ENCODE data around the gene ICA1L.
"Not testable (repeated sequence)": the region's sequence is repeated elsewhere in the genome, so short reads cannot be mapped to it uniquely, and the experiment has no call there.

ICA1L gene

DNA sequence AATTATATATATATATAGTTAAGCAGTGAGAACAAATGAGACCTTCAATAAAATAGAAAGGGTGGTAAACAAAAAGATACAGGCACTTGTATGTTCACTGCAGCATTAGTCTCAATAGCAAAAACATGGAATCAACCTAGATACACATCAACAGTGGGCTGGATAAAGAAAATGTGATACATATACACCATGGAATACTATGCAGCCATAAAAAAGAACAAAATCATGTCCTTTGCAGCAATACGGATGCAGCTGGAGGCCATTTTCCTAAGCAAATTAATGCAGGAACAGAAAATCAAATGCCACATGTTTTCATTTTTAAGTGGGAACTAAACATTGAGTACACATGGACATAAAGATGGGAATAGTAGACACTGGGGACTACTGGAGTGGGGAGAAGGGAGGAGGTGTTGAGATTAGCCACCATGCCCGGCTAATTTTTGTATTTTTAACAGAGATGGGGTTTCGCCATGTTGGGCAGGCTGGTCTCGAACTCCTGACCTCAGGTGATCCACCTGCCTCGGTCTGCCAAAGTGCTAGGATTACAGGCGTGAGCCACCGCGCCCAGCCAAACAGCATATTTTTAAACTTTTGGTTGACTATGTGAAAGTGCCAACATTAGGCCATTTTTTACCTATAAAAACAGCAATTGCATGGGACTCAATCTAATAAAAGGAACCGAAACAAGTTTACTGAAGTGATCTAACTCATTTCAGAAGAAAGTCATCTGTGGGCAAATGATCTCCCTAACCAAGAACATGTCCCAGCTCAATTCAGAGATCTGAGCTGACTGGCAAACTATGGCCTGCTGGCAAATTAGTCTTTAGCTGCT is 23.7 kb downstream of the ICA1L start:
- DNase-seq (ENCODE audit: low read depth in 2 of 3, low spot score in 1 of 3), result no peak

- DNase-seq (ENCODE audit: low read depth in 2 of 3, low spot score in 1 of 3), result no peak
Observed at GRCh38 chr2:202844656-202845055, 26.9 kb downstream of the ICA1L start.

GRCh38 chr2:202842690-202843089 is 28.9 kb downstream of the ICA1L start:
- DNase-seq (ENCODE audit: low read depth in 2 of 3, low spot score in 1 of 3), result no peak

DNA sequence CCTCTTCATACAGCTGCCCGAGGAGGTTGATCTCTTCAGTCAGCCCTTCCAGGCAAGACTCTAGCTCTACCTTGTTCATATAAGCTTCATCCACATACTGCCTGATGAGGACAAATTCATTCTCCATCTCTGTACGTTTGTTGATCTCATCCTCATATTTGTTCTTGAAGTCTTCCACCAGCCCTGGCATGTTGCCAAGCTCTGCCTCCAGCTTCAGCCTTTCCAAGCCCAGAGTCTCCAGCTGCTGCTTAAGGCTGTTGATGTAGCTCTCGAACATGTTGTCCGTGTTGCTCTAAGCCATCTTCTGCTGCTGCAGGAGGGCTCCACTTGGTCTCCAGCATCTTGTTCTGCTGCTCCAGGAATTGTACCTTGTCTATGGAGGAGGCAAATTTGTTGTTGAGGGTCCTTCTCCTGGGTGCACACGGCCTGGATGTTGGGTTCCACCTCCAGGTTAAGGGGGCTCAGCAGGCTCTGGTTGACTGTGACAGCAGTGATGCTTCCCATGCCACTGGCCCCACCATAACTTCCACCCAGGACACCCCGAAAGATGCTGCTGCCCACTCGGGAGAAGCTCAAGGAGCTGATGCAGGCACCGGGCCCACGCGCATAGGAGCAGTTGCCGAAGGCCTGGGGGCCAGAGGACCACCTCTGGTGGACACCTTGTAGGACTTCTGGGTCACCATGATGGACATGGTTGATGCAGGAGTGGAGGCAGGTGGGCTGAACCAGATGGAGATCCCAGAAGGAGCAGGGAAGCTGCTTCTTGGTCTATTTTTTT is 30.3 kb downstream of the ICA1L start:
- no peak for DNase-seq (ENCODE audit: low read depth in 2 of 3, low spot score in 1 of 3)

DNA sequence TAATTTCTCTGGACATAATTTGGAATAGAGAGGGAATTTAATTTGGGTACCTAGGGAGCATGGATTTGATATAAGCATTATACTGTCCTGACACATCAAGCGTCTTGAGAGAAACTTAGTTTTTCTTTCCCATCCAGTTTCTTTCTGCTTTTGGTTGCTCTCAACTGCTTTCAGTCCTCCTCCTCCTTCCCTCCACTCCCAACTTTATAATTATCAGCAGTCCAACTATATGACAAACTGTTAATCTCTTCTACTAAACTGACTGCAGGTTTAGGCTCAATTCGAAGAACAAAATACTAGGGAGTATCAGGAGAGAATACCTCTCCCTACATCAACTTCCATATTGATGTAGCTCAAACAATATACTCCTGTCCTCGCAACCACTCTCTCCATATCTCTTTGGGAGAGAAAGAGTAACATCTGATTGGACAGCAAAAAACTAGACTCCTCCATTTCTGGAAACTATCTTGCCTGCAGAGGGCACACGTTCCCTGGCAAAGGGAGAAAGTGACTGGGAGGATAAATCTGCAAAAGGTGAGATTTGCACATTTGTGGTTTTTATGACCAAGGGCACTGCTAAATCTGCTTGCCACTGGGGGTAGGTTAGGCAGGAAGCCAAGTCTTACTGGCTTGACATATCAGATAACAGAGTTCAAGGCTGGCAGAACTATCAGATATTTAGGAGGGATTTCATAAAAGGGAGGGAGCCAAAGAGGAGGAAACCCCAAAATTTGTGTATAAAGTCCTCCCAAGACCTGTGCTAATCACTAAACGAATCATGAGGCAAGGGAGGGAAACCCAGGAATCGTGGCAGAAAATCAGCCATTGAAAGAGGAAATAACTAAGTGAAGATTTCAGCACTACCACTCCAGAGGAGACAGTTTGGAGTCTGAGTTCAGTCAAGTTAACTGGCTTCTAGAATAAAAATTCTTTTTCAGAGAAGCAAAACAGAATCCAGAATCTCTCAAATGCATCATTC is 40.0 kb downstream of the ICA1L start:
- DNase-seq (ENCODE audit: low read depth in 2 of 3, low spot score in 1 of 3), result peak; percentile 19 to 44 (median 25)

GRCh38 chr2:202824901-202825300 is 46.7 kb downstream of the ICA1L start:
- no peak for DNase-seq (ENCODE audit: low read depth in 2 of 3, low spot score in 1 of 3)

- DNase-seq (ENCODE audit: low read depth in 2 of 3, low spot score in 1 of 3), result no peak
Observed at GRCh38 chr2:202822411-202822810, 49.2 kb downstream of the ICA1L start.

DNA sequence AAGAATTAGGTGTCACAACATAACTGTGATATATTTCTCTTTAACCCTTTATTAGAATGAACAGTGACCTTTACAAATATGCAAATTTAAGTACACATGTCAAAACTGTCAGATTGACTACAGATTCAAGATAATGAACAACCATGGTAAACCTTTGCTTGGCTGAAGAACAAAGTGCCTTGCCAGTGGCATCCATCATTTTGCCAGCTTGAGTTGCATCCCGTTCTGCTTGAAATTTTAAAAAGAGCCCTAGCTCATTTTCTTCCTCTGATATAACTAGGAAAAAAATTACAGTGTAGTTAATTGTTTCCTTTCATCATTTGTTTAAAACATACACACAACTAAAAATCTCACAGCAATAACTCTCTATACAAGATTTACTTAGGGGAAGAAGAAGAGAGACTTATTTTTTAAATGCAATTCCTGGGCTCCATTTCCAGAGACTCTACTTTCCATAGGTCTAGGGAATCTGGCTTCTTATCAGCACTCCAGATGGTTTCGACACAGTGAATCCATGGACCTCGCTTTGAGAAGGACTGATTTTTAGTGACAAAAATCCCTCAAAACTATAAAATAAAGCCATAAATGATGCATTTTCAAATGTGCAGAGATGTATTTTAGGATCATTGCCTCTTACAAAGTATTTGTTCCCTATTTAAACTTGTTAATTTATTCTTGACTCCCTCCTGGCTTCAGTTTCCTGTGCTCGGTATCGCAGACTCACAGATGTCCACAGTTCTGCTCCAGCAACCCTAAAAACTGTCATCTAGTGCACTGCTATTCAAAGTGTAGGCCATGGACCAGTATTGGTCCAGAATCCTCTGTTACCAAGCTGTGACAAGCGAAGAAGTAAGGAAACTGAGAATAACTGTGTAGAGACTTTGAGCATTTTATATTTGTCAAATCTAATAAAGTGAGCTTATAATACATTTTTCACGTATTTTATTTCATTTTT is 50.1 kb downstream of the ICA1L start:
- no peak for DNase-seq (ENCODE audit: low read depth in 2 of 3, low spot score in 1 of 3)

DNA sequence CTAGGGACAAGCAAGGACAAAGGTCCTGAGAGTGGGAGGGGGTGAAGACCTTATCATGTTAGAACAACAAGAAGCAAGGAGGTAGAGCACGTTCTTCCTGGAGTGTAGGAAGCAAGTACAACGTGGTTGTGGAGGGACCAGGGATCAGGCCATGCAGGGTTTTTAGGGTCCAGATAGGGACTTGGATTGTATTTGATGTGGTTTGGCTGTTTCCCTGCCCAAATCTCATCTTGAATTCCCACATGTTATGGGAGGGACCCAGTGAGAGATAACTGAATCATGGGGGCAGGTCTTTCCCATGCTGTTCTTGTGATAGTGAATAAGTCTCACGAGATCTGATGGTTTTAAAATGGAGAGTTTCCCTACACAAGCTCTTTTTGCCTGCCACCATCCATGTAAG is 53.2 kb downstream of the ICA1L start:
- no peak for DNase-seq (ENCODE audit: low read depth in 2 of 3, low spot score in 1 of 3)

DNA sequence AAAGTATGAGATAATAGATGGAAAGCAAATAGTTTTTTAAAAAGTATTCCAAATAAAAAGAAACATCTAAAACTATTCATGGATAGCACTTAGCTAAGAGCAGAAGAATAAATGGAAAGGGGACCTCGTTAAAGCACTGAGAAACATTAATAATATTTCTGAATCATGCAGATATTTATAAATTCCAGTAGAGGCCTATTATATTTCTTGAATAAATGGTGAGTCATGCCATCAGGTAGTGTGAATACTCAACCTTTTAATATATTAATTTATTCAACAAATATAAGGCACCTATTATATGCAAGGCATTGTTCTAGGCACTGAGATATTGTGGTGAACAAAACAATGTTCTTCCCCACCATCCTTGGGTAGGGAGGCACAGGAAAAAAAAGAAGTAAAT is 53.8 kb downstream of the ICA1L start:
- DNase-seq (ENCODE audit: low read depth in 2 of 3, low spot score in 1 of 3), result no peak

DNA sequence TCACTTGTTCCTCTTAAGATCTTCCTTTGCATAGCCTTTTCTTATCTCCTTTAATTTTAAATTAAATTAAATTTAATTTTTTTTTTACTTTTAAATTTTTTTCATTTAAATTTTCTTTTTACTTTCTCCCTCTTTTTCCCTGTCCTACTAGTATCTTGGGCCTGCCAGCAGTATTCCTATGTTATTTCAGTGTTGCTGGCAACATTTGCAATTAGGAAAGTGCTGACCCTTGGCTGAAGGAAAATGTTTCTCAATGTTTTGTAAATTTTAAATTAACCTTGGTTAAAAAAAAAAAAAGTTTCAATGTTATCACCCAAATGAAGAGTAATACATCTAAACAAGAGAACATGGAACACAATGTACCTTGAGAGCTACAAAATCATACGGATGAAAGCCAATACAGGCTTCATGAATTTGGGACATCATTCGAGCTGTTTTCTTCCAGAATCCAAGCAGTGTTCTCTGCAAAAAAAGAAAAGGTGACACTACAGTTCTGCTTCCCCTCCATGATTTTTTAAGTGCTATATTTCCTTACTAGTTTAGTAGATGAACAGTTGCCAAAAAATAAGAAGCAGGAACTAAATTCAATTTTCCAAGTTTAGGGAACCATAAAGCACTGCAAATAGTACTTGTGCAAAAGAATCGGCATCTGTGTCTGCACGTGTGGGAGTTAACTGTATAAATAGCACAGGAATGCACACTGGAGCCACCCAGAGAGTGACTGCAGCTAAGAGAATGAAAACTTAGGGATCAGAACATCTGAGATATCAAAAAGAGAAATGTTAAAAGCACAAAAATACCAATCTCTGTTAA is 55.8 kb downstream of the ICA1L start:
- no peak for DNase-seq (ENCODE audit: low read depth in 2 of 3, low spot score in 1 of 3)

GRCh38 chr2:202814226-202814625 is 57.3 kb downstream of the ICA1L start:
- DNase-seq (ENCODE audit: low read depth in 2 of 3, low spot score in 1 of 3), result no peak

DNA sequence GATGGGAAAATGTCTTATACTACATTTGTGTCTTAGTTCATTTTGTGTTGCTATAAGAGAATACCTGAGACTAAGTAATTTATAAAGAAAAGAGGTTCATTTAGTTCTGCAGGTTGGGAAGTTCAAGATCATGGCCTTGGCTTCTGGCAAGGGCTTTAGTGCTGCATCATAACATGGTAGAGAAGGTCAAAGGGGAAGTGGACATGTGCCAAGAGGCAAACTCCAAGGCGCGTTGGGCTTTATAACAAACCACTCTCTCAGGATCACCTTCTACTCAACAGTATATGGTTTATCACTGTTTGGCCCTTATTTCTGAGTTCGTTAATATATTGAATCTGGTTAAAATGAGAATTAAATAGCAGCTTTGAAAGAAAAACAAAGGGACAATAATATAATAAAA is 58.2 kb downstream of the ICA1L start:
- no peak for DNase-seq (ENCODE audit: low read depth in 2 of 3, low spot score in 1 of 3)

GRCh38 chr2:202808754-202809153 is 62.8 kb downstream of the ICA1L start:
- DNase-seq (ENCODE audit: low read depth in 2 of 3, low spot score in 1 of 3), result no peak

DNA sequence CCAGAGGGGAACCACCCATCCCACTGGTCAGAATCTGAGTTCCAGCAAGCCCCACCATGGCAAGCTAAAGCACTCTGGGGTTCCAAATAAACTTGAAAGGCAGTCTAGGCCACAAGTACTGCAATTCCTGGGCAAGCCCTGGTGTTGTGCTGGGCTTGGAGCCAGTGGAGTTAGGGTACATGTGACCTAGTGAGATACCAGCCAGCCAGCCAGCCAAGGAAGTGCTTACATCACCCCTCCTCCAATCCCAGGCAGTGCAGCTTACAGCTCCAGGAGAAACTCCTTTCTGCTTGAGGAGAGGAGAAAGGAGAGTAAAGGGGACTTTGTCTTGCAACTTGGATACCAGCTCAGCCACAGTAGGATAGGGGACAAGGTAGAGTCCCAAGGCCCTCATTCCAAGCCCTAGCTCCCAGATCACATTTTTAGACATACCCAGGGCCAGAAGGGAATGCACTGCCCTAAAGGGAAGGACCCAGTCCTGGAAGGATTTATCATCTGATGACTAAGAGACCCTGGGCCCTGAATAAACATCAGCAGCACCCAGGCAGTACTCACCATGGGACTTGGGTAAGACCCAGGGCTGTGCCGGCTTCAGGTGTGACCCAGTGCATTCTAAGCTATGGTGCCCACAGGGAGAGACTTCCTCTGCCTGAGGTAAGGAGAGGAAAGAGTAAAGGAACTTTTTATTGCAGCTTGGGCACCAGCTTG is 64.0 kb downstream of the ICA1L start:
- DNase-seq (ENCODE audit: low read depth in 2 of 3, low spot score in 1 of 3), result not testable (repeated sequence)

DNA sequence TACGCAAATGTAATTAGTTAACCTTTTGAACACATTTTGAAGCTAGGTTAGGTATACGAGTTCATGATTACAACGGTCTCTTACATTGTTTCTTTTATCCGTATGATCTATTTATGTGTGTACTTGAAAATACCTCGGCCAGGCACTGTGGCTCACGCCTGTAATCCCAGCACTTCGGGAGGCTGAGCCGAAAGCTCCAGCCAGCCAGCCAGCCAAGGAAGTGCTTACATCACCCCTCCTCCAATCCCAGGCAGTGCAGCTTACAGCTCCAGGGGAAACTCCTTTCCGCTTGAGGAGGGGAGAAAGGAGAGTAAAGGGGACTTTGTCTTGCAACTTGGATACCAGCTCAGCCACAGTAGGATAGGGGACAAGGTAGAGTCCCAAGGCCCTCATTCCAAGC is 65.7 kb downstream of the ICA1L start:
- DNase-seq (ENCODE audit: low read depth in 2 of 3, low spot score in 1 of 3), result not testable (repeated sequence)

DNA sequence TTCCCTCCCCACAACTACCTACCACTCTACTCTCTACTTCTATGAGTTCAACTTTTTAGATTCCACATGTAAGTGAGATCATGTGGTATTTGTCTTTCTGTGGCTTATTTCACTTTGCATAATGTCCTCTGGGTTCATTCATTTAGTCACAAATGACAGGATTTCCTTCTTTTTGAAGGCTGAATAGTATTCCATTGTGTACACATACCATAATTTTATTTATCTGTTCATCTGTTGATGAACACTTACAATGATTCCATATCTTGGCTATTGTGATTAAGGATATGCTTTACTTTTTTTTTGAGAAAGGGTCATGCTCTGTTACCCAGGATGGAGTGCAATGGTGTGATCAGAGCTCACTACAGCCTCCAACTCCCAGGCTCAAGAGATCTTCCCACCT is 73.6 kb downstream of the ICA1L start:
- DNase-seq (ENCODE audit: low read depth in 2 of 3, low spot score in 1 of 3), result no peak

DNA sequence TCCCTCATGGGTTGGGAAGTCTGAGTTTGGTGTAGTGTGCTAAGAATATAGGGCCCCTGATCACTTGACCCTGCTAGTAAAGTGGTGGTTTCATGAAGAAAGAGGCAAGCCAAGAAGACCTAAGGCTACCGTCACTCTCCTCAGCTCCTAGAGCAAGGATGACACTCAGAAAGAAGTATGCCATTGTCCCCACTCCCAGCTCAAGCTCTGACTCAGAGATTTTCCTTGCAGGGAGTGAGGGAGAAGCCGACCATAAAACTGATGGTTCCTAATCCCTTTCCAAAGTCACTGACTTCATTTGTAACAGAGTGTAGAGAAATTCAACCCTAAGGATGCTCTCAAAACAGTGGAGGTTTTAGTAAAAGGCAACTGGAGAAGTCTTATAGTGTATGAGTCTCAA is 80.9 kb downstream of the ICA1L start:
- DNase-seq (ENCODE audit: low read depth in 2 of 3, low spot score in 1 of 3), result no peak

DNA sequence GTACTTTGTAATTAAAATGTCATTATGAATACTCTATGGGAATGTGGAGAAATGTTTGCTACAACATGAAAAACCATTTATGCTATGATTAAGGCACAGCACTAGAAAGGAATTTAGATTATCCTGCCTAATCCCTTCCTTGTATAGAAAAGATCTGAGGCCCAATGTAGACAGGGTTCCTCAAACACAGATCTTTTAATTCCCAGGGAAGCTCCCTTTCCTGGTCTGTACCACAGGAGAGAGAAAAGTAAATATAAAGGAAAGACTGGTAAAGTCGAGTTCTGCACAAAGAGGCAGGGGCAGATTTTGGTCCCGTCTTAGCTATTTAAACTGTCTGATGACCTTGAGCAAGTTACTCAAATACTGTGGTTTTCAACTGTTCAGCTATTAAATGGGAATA is 84.7 kb downstream of the ICA1L start:
- DNase-seq (ENCODE audit: low read depth in 2 of 3, low spot score in 1 of 3), result no peak

Data from stimulated activated CD4-positive, alpha-beta T cell treated with anti-CD3 and anti-CD28 coated beads, Interleukin-12 subunit alpha, Interleukin-12 subunit beta, amount 100 ng/mL, for 48 hours (primary cell).